CD14-positive monocyte (primary cell): Measurements from ENCODE around the gene CEACAM7. TPM values are rescaled to one million over a fixed set of nuclear protein-coding genes. Genes with fewer than 3 reads are reported as not detected.

ENCODE experiments used
- DNase-seq, 3 donors: peaks; one replicate each; pipeline ENCODE4 v3.0.0-alpha.2; 2011 to 2022
- H2AFZ ChIP-seq: 2 replicates; pipeline ENCODE4 v1.6.0; 2012; ENCODE audit warnings: mild to moderate bottlenecking, low read depth, low read length, inconsistent platforms; ENCODE audit not compliant: insufficient read depth, poor library complexity, severe bottlenecking
- H3K27ac ChIP-seq, 2 donors: 1 replicate in 1 of 2; 2 replicates in 1 of 2; pipeline ENCODE4 v1.5.1; 2012 to 2013; ENCODE audit warnings: low read length in 2 of 2, control low read depth in 1 of 2, inconsistent platforms in 1 of 2, low read depth in 1 of 2, mild to moderate bottlenecking in 1 of 2
- H3K27me3 ChIP-seq, 2 donors: one replicate each; pipeline versions ENCODE4 v1.6.0 to v1.6.1; 2011 to 2013; ENCODE audit warnings: low read length in 2 of 2; ENCODE audit not compliant: control insufficient read depth in 2 of 2, insufficient read depth in 2 of 2
- H3K36me3 ChIP-seq, 2 donors: replicated peaks in 1 of 2; 1 replicate in 1 of 2; 2 replicates in 1 of 2; pipeline versions ENCODE4 v1.5.1 to v1.6.1; 2012 to 2013; ENCODE audit warnings: low read length in 2 of 2, control low read depth in 1 of 2, inconsistent platforms in 1 of 2, mild to moderate bottlenecking in 1 of 2; ENCODE audit not compliant: insufficient read depth in 2 of 2, control insufficient read depth in 1 of 2
- H3K4me1 ChIP-seq, 2 donors: 1 replicate in 1 of 2; 2 replicates in 1 of 2; pipeline versions ENCODE4 v1.5.1 to v1.6.1; 2012 to 2013; ENCODE audit warnings: low read length in 2 of 2, control low read depth in 1 of 2, inconsistent platforms in 1 of 2, mild to moderate bottlenecking in 1 of 2, moderate library complexity in 1 of 2; ENCODE audit not compliant: insufficient read depth in 2 of 2, control insufficient read depth in 1 of 2
- H3K4me2 ChIP-seq: replicated peaks from 2 replicates; pipeline ENCODE3; 2012; ENCODE audit warnings: low read length, moderate library complexity, mild to moderate bottlenecking; ENCODE audit not compliant: poor library complexity, severe bottlenecking; ENCODE audit errors: extremely low read depth
- H3K4me3 ChIP-seq, 3 experiments: fragments of 200-600 bp in 1 of 3; sonication (generic) in 1 of 3; replicated peaks in 1 of 3; 1 replicate in 2 of 3; 2 replicates in 1 of 3; pipeline ENCODE4 v1.5.1; 2011 to 2013; ENCODE audit warnings: low read length in 3 of 3, mild to moderate bottlenecking in 3 of 3, control low read depth in 2 of 3, low read depth in 2 of 3, inconsistent platforms in 1 of 3, moderate library complexity in 1 of 3
- H3K79me2 ChIP-seq: 2 replicates; pipeline ENCODE4 v1.6.0; 2012; ENCODE audit warnings: mild to moderate bottlenecking, control low read depth, inconsistent platforms, low read length, moderate library complexity; ENCODE audit not compliant: insufficient read depth
- H3K9ac ChIP-seq: 2 replicates; pipeline ENCODE4 v1.6.0; 2017; ENCODE audit warnings: low read length, mild to moderate bottlenecking; ENCODE audit not compliant: insufficient read depth, poor library complexity, severe bottlenecking
- H3K9me3 ChIP-seq, 2 donors: replicated peaks in 1 of 2; 1 replicate in 1 of 2; 2 replicates in 1 of 2; pipeline versions ENCODE4 v1.5.1 to v1.6.1; 2012 to 2013; ENCODE audit warnings: low read length in 2 of 2, control low read depth in 1 of 2; ENCODE audit not compliant: control insufficient read depth in 1 of 2, insufficient read depth in 1 of 2
- H4K20me1 ChIP-seq: 2 replicates; pipeline ENCODE4 v1.6.0; 2012; ENCODE audit warnings: mild to moderate bottlenecking, low read length, control low read depth, moderate library complexity; ENCODE audit not compliant: insufficient read depth
- H3K27ac Mint-ChIP-seq, 7 donors: one replicate each; pipeline ENCODE4 v1.8.0; 2020; ENCODE audit warnings: mild to moderate bottlenecking in 7 of 7, mixed read lengths in 7 of 7, moderate library complexity in 6 of 7, inconsistent platforms in 2 of 7
- H3K27me3 Mint-ChIP-seq, 3 donors: one replicate each; pipeline ENCODE4 v1.8.0; 2021 to 2022; ENCODE audit warnings: low read depth in 3 of 3, mild to moderate bottlenecking in 3 of 3, mixed read lengths in 3 of 3, moderate library complexity in 3 of 3, inconsistent platforms in 1 of 3
- H3K36me3 Mint-ChIP-seq, 2 donors: one replicate each; pipeline ENCODE4 v1.8.0; 2020; ENCODE audit warnings: mixed read lengths in 2 of 2, inconsistent platforms in 1 of 2, mild to moderate bottlenecking in 1 of 2
- H3K4me1 Mint-ChIP-seq: one replicate; pipeline ENCODE4 v1.8.0; 2020; ENCODE audit warnings: mild to moderate bottlenecking, mixed read lengths
- H3K4me3 Mint-ChIP-seq, 2 donors: one replicate each; pipeline ENCODE4 v1.8.0; 2020; ENCODE audit warnings: mild to moderate bottlenecking in 2 of 2, mixed read lengths in 2 of 2, moderate library complexity in 1 of 2
- H3K9me3 Mint-ChIP-seq, 7 donors: one replicate each; pipeline ENCODE4 v1.8.0; 2020 to 2022; ENCODE audit warnings: mixed read lengths in 7 of 7, mild to moderate bottlenecking in 6 of 7, moderate library complexity in 6 of 7, inconsistent platforms in 2 of 7
- WGBS: methylation state at CpG from one replicate; pipeline ENCODE4 v1.1.5; 2013; ENCODE audit warnings: missing lambda C conversion rate; ENCODE audit not compliant: insufficient coverage; 5-methylcytosine and 5-hydroxymethylcytosine counted together
- intact Hi-C, 2 donors: fragments of 100-400 bp; cut with micrococcal nuclease; formaldehyde crosslinking; loops; one replicate each; pipeline versions ENCODE4 v1.15.0 to v1.15.1; 2023
- polyA plus RNA-seq, 3 donors: library from polyadenylated mRNA; depleted of rRNA in 1 of 3; unstranded in 2 of 3; stranded (reverse) in 1 of 3; fragments of 300-500 nt in 2 of 3; fragments of >200 nt in 1 of 3; fragmentation: Illumina TruSeq in 2 of 3; gene quantifications; 1 replicate in 2 of 3; 2 replicates in 1 of 3; pipeline ENCODE4 v1.2.3, GENCODE V29; 2012 to 2021
- TF ChIP-seq, protein P1 (sequence below): fragments of 200-600 bp; IDR thresholded peaks from one replicate; pipeline ENCODE4 v1.8.0; 2022; ENCODE audit warnings: antibody characterized with exemption, mild to moderate bottlenecking

Gene CEACAM7
- polyA plus RNA-seq, 3 donors, result not detected

DNA sequence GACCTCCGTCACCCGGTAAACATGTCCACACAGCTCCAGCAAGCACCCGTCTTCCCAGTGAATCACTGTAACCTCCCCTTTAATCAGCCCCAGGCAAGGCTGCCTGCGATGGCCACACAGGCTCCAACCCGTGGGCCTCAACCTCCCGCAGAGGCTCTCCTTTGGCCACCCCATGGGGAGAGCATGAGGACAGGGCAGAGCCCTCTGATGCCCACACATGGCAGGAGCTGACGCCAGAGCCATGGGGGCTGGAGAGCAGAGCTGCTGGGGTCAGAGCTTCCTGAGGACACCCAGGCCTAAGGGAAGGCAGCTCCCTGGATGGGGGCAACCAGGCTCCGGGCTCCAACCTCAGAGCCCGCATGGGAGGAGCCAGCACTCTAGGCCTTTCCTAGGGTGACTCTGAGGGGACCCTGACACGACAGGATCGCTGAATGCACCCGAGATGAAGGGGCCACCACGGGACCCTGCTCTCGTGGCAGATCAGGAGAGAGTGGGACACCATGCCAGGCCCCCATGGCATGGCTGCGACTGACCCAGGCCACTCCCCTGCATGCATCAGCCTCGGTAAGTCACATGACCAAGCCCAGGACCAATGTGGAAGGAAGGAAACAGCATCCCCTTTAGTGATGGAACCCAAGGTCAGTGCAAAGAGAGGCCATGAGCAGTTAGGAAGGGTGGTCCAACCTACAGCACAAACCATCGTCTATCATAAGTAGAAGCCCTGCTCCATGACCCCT lies 11.3 kb upstream of the CEACAM7 start:
- Histone ChIP-seq H4K20me1 (no peaks in the 10 kb centered on the region), H2AFZ (no peak overlapping the region), H3K36me3 (no peaks in the 10 kb centered on the region), H3K9ac (no peak overlapping the region), H3K27me3 (peaks cover 0 to 18% of the 10 kb centered on the region in 2 donors), H3K4me1 (peaks cover 11 to 15% of the 10 kb centered on the region in 2 donors), H3K9me3 (no peaks in the 10 kb centered on the region), H3K4me3 (no peak overlapping the region), H3K27ac (no peak overlapping the region), H3K79me2 (no peaks in the 10 kb centered on the region), H3K4me2 (no peak overlapping the region)
- TF ChIP-seq, protein P1, sequence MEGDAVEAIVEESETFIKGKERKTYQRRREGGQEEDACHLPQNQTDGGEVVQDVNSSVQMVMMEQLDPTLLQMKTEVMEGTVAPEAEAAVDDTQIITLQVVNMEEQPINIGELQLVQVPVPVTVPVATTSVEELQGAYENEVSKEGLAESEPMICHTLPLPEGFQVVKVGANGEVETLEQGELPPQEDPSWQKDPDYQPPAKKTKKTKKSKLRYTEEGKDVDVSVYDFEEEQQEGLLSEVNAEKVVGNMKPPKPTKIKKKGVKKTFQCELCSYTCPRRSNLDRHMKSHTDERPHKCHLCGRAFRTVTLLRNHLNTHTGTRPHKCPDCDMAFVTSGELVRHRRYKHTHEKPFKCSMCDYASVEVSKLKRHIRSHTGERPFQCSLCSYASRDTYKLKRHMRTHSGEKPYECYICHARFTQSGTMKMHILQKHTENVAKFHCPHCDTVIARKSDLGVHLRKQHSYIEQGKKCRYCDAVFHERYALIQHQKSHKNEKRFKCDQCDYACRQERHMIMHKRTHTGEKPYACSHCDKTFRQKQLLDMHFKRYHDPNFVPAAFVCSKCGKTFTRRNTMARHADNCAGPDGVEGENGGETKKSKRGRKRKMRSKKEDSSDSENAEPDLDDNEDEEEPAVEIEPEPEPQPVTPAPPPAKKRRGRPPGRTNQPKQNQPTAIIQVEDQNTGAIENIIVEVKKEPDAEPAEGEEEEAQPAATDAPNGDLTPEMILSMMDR, result no peak
- Mint-ChIP-seq H3K9me3 (peaks cover 0 to 2% (median 0%) of the 10 kb centered on the region in 7 donors), H3K36me3 (no peaks in the 10 kb centered on the region), H3K27me3 (peaks cover 34 to 47% (median 38%) of the 10 kb centered on the region in 3 donors), H3K4me1 (peaks cover 13% of the 10 kb centered on the region), H3K27ac (no peak overlapping the region), H3K4me3 (peak overlapping the region in 1 of 2 donors; percentile 0)
- intact Hi-C loops, result no loop called here
- 82% methylated on average over 16 of the region's 17 CpGs for WGBS
- no peak for DNase-seq

DNA sequence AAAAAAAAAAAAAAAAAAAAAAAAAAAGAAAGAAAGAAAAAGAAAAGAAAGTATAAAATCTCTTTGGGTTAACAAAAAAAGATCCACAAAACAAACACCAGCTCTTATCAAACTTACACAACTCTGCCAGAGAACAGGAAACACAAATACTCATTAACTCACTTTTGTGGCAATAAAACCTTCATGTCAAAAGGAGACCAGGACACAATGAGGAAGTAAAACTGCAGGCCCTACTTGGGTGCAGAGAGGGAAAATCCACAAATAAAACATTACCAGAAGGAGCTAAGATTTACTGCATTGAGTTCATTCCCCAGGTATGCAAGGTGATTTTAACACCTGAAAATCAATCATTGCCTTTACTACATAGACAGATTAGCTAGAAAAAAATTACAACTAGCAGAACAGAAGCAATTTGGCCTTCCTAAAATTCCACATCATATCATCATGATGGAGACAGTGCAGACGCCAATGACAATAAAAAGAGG lies 10.7 kb upstream of the CEACAM7 start:
- Mint-ChIP-seq H3K9me3 (peaks cover 0 to 2% (median 0%) of the 10 kb centered on the region in 7 donors), H3K4me1 (peaks cover 13% of the 10 kb centered on the region), H3K27ac (no peak overlapping the region), H3K36me3 (no peaks in the 10 kb centered on the region), H3K27me3 (peaks cover 37 to 45% (median 38%) of the 10 kb centered on the region in 3 donors), H3K4me3 (peak overlapping the region in 1 of 2 donors; percentile 0)
- Histone ChIP-seq H3K27me3 (peaks cover 0 to 18% of the 10 kb centered on the region in 2 donors), H3K9me3 (no peaks in the 10 kb centered on the region), H3K27ac (no peak overlapping the region), H3K4me2 (no peak overlapping the region), H3K36me3 (no peaks in the 10 kb centered on the region), H2AFZ (no peak overlapping the region), H3K79me2 (no peaks in the 10 kb centered on the region), H4K20me1 (no peaks in the 10 kb centered on the region), H3K4me3 (no peak overlapping the region), H3K4me1 (peaks cover 11 to 15% of the 10 kb centered on the region in 2 donors), H3K9ac (no peak overlapping the region)
- TF ChIP-seq, protein P1, result no peak
- DNase-seq, result peak; percentile 24 to 55 (median 43)
- 25% methylated on average over 1 of the region's 1 CpG for WGBS
- intact Hi-C loops, result no loop called here
